ENCODE measurements around the gene ANO6.

The ANO6 gene

DNA sequence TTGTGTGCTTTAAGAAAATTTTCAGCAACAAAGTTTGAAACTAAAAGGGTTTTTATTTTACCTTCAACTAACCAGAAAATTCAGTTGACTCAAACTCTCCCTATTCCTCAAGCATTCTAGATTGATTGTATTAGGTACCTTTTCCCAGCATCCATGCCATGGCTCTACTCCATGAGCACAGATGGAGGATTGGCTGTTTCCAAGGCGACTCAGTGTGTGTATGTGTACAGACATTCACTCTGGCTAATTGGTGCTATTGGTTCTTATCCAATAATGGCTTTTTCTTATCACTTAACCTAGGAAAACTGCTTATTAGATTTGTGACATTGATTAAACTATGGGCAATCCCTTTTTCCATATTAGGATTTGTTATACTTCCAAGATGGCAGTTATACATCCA is 202.6 kb downstream of the ANO6 start:
- Histone ChIP-seq H3K4me3 (ENCODE audit: low read length) (no peak overlapping the region), H3K36me3 (ENCODE audit: control insufficient read depth, insufficient read depth, low read length) (no peaks in the 10 kb centered on the region), H3K9ac (ENCODE audit: low read length) (no peak overlapping the region), H3K27me3 (ENCODE audit: control insufficient read depth, insufficient read depth, low read length) (no peaks in the 10 kb centered on the region), H3K9me3 (ENCODE audit: control insufficient read depth, low read length) (no peaks in the 10 kb centered on the region), H3K4me1 (ENCODE audit: control insufficient read depth, insufficient read depth, low read length) (no peaks in the 10 kb centered on the region)

DNA sequence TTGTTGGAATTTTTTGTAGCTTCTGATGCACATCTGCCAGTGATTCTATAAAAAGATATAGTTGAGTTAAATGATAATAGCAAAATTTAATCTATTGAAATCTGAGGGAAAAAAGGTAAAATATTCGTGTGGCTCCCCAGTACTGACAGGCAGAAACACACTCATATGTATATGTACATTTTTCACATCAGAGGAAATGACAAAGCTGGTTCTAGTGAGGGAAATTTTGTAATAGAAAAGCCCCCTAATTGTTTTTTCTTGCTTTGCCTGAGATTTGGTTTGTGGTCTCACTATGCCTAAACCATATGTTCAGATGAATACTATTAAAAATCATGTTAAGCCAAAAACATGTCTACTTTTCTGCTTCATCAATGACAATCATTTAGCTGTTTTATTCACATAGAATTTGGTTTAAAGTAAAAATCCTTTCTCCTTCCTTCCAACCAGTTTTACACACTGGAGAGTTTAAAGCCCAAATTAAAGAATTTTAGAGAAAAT is 203.5 kb downstream of the ANO6 start:
- Histone ChIP-seq H3K4me3 (ENCODE audit: low read length) (no peak overlapping the region), H3K36me3 (ENCODE audit: control insufficient read depth, insufficient read depth, low read length) (no peaks in the 10 kb centered on the region), H3K9ac (ENCODE audit: low read length) (no peak overlapping the region), H3K4me1 (ENCODE audit: control insufficient read depth, insufficient read depth, low read length) (no peaks in the 10 kb centered on the region), H3K27me3 (ENCODE audit: control insufficient read depth, insufficient read depth, low read length) (no peaks in the 10 kb centered on the region), H3K9me3 (ENCODE audit: control insufficient read depth, low read length) (no peaks in the 10 kb centered on the region)

GRCh38 chr12:45421736-45422135 is 205.8 kb downstream of the ANO6 start:
- Histone ChIP-seq H3K9me3 (ENCODE audit: control insufficient read depth, low read length) (no peaks in the 10 kb centered on the region), H3K27me3 (ENCODE audit: control insufficient read depth, insufficient read depth, low read length) (no peaks in the 10 kb centered on the region), H3K4me3 (ENCODE audit: low read length) (no peak overlapping the region), H3K9ac (ENCODE audit: low read length) (no peak overlapping the region), H3K36me3 (ENCODE audit: control insufficient read depth, insufficient read depth, low read length) (no peaks in the 10 kb centered on the region), H3K4me1 (ENCODE audit: control insufficient read depth, insufficient read depth, low read length) (no peaks in the 10 kb centered on the region)

- Histone ChIP-seq H3K9ac (ENCODE audit: low read length) (no peak overlapping the region), H3K4me1 (ENCODE audit: control insufficient read depth, insufficient read depth, low read length) (no peaks in the 10 kb centered on the region), H3K9me3 (ENCODE audit: control insufficient read depth, low read length) (no peaks in the 10 kb centered on the region), H3K36me3 (ENCODE audit: control insufficient read depth, insufficient read depth, low read length) (no peaks in the 10 kb centered on the region), H3K4me3 (ENCODE audit: low read length) (no peak overlapping the region), H3K27me3 (ENCODE audit: control insufficient read depth, insufficient read depth, low read length) (no peaks in the 10 kb centered on the region)
Observed at GRCh38 chr12:45423931-45424330, 208.0 kb downstream of the ANO6 start.

- no peaks in the 10 kb centered on the region for H3K4me1 ChIP-seq (ENCODE audit: control insufficient read depth, insufficient read depth, low read length)
- no peaks in the 10 kb centered on the region for H3K9me3 ChIP-seq (ENCODE audit: control insufficient read depth, low read length)
- no peak overlapping the region for H3K4me3 ChIP-seq (ENCODE audit: low read length)
- H3K27me3 ChIP-seq (ENCODE audit: control insufficient read depth, insufficient read depth, low read length): no peaks in the 10 kb centered on the region
- no peak overlapping the region for H3K9ac ChIP-seq (ENCODE audit: low read length)
- no peaks in the 10 kb centered on the region for H3K36me3 ChIP-seq (ENCODE audit: control insufficient read depth, insufficient read depth, low read length)
Observed at GRCh38 chr12:45425426-45425825, 209.5 kb downstream of the ANO6 start.

DNA sequence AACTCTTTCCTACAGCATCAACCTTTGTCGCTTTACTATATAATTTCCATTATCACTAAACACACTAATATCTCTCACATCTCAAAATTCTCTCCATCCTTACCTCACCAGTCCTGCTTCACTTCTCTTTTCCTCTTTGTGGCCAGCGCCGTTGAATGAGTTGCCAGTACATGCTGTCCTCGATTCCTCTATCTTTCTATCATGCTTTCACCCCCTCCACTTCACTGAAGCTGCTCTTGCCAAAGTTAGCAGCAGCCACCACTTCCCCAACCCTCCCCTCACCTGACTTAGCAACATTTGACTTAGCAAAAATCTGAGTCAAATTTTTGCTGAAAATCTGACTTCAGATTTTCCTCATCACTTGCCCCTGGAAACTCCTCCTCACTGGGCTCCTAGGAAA is 210.4 kb downstream of the ANO6 start:
- H3K9me3 ChIP-seq (ENCODE audit: control insufficient read depth, low read length): no peaks in the 10 kb centered on the region

DNA sequence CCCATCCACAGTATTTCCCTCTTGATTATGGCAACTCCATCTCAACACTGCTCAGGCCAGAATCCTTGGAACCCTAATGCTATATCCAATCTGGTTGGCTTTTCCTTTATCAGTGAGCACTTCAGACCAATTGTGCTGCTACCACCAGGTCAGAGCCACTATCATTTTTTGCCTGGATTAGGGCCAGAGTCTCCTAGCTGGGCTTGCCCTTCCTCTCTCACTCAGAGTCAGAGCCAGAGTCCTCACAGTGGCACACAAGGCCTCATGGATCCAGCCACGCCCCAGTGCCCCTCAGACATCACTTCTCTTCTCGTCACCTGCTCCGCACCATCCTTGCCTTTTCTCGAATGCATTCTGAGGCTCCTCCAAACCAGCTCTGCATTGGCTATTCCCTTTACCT is 211.1 kb downstream of the ANO6 start:
- Histone ChIP-seq H3K4me3 (ENCODE audit: low read length) (no peak overlapping the region), H3K27me3 (ENCODE audit: control insufficient read depth, insufficient read depth, low read length) (no peaks in the 10 kb centered on the region), H3K9ac (ENCODE audit: low read length) (no peak overlapping the region), H3K9me3 (ENCODE audit: control insufficient read depth, low read length) (no peaks in the 10 kb centered on the region), H3K36me3 (ENCODE audit: control insufficient read depth, insufficient read depth, low read length) (no peaks in the 10 kb centered on the region), H3K4me1 (ENCODE audit: control insufficient read depth, insufficient read depth, low read length) (no peaks in the 10 kb centered on the region)

More for the DNA sequence above, 210.4 kb downstream of the ANO6 start:
- H3K36me3 ChIP-seq (ENCODE audit: control insufficient read depth, insufficient read depth, low read length): no peaks in the 10 kb centered on the region
- no peaks in the 10 kb centered on the region for H3K4me1 ChIP-seq (ENCODE audit: control insufficient read depth, insufficient read depth, low read length)
- no peaks in the 10 kb centered on the region for H3K27me3 ChIP-seq (ENCODE audit: control insufficient read depth, insufficient read depth, low read length)
- no peak overlapping the region for H3K9ac ChIP-seq (ENCODE audit: low read length)
- no peak overlapping the region for H3K4me3 ChIP-seq (ENCODE audit: low read length)

DNA sequence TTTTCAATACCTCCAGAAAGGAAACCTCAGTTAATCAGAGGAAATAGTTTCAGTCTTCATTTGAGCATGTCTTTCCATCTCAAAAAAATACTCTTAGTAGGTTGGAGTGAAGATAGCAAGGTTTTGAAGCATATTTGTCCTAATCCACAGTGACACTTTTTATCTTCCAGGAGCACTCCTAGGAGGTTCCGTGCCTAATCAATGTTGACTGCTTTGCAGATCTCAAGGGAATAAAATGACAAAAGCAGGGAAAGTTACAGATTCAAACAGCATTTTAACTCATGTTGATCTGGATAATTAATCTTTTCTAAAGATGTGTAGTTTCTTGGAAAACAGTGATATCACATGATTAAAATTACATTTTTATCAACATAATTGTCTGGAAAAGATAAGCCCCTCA is 213.9 kb downstream of the ANO6 start:
- Histone ChIP-seq H3K9me3 (ENCODE audit: control insufficient read depth, low read length) (no peaks in the 10 kb centered on the region), H3K9ac (ENCODE audit: low read length) (no peak overlapping the region), H3K27me3 (ENCODE audit: control insufficient read depth, insufficient read depth, low read length) (no peaks in the 10 kb centered on the region), H3K36me3 (ENCODE audit: control insufficient read depth, insufficient read depth, low read length) (no peaks in the 10 kb centered on the region), H3K4me3 (ENCODE audit: low read length) (no peak overlapping the region), H3K4me1 (ENCODE audit: control insufficient read depth, insufficient read depth, low read length) (no peaks in the 10 kb centered on the region)

DNA sequence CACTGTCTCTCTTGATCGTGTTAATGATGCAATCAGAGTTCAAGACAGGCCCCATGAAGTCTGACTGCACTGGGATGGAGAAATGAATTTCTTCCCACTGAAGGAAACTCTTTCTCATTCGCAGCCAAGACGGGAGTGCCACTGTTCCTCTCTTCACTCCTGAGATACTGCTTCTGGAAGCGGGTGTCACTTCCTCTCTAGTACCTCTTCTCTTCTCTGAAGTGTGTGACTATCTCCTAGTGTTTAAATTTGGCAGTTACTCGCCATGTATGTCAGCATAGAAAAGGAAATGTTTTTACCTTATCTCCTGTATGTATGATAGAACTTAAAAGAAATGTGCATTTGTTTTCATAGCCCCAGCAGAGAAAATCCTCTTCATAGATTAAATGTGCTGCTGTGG is 215.2 kb downstream of the ANO6 start:
- Histone ChIP-seq H3K36me3 (ENCODE audit: control insufficient read depth, insufficient read depth, low read length) (no peaks in the 10 kb centered on the region), H3K27me3 (ENCODE audit: control insufficient read depth, insufficient read depth, low read length) (no peaks in the 10 kb centered on the region), H3K9ac (ENCODE audit: low read length) (no peak overlapping the region), H3K9me3 (ENCODE audit: control insufficient read depth, low read length) (no peaks in the 10 kb centered on the region), H3K4me1 (ENCODE audit: control insufficient read depth, insufficient read depth, low read length) (no peaks in the 10 kb centered on the region), H3K4me3 (ENCODE audit: low read length) (no peak overlapping the region)

DNA sequence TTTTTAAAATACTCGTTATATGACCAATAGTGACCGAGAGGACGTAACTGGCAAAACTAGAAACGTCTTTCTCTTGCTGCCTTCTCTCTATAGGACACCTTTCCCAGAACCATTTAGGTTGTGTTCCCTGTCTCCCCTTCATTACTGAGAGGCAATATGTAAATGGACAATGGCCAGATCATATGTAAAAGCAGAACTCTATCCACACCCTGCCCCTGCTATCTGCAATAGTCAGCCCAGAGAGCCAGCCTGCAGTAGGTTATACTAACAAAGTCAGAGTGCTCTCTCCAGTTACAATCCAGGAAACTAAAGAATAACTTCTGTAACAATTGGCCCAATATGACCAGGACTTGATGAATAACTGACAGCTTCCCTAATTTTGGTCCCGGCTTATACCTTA is 216.8 kb downstream of the ANO6 start:
- H3K4me1 ChIP-seq (ENCODE audit: control insufficient read depth, insufficient read depth, low read length): no peaks in the 10 kb centered on the region
- no peaks in the 10 kb centered on the region for H3K9me3 ChIP-seq (ENCODE audit: control insufficient read depth, low read length)
- H3K9ac ChIP-seq (ENCODE audit: low read length): no peak overlapping the region
- no peaks in the 10 kb centered on the region for H3K36me3 ChIP-seq (ENCODE audit: control insufficient read depth, insufficient read depth, low read length)
- H3K27me3 ChIP-seq (ENCODE audit: control insufficient read depth, insufficient read depth, low read length): no peaks in the 10 kb centered on the region
- H3K4me3 ChIP-seq (ENCODE audit: low read length): no peak overlapping the region

DNA sequence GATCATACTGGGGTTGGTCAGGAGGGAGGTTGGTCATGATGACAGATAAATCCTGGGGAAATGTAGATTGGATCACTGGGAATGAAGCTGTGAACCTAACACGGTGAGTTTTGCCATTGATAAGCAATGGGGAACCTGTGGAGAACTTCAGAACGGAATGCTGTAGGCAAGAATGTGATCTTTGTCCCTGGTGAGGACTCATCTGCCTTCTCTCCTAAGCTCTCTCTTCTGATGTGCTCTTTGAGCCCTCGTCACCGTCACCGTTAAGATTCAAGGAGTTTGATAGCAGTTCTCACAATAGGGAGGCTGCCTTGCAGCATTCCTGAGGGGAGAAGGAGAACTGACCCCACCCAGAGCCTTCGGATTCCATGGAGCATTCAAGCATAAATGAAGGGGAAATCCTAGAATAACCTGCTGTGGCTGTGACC is 217.6 kb downstream of the ANO6 start:
- Histone ChIP-seq H3K36me3 (ENCODE audit: control insufficient read depth, insufficient read depth, low read length) (no peaks in the 10 kb centered on the region), H3K9ac (ENCODE audit: low read length) (no peak overlapping the region)

DNA sequence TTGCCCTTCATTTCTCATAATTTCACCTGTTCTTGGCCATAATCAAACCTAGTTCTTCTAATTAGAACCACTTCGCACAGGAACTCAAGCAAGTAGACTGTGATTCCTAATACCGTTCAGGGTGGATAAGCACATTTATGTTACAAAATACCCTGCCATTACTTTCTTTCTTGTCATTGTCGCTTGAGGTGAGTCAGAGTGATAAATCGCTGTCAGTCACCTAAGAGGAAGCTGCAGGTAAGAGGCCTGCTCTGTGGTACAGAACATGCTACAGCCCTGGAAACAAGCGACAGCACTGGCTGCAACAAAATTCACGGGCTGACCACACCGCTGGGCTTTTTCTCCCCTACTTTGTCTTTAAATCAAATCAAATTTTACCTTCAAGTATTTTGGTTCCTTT is 218.2 kb downstream of the ANO6 start:
- H3K9me3 ChIP-seq (ENCODE audit: control insufficient read depth, low read length): no peaks in the 10 kb centered on the region
- no peaks in the 10 kb centered on the region for H3K27me3 ChIP-seq (ENCODE audit: control insufficient read depth, insufficient read depth, low read length)
- no peak overlapping the region for H3K9ac ChIP-seq (ENCODE audit: low read length)
- no peak overlapping the region for H3K4me3 ChIP-seq (ENCODE audit: low read length)
- H3K4me1 ChIP-seq (ENCODE audit: control insufficient read depth, insufficient read depth, low read length): no peaks in the 10 kb centered on the region
- H3K36me3 ChIP-seq (ENCODE audit: control insufficient read depth, insufficient read depth, low read length): no peaks in the 10 kb centered on the region

More for the DNA sequence above, 217.6 kb downstream of the ANO6 start:
- H3K27me3 ChIP-seq (ENCODE audit: control insufficient read depth, insufficient read depth, low read length): no peaks in the 10 kb centered on the region
- no peaks in the 10 kb centered on the region for H3K9me3 ChIP-seq (ENCODE audit: control insufficient read depth, low read length)
- H3K4me1 ChIP-seq (ENCODE audit: control insufficient read depth, insufficient read depth, low read length): no peaks in the 10 kb centered on the region
- H3K4me3 ChIP-seq (ENCODE audit: low read length): no peak overlapping the region

All from mucosa of stomach (tissue), 1 donor.